Spleen (tissue), 7 donors: ENCODE data around the gene C12orf57.

Experiments
- CTCF ChIP-seq, 11 experiments: fragments of 200-600 bp in 7 of 11; fragments of 450-650 bp in 4 of 11; sonication (generic) in 4 of 11; IDR thresholded peaks in 8 of 11; conservative IDR thresholded peaks in 3 of 11; 1 replicate in 7 of 11; 2 replicates in 4 of 11; pipeline versions ENCODE4 v1.4.0 to v1.8.0; 2016 to 2021; ENCODE audit warnings: antibody characterized with exemption in 11 of 11, inconsistent platforms in 4 of 11, mild to moderate bottlenecking in 1 of 11
- POLR2A ChIP-seq, 3 donors: fragments of 450-650 bp; IDR thresholded peaks; one replicate each; pipeline ENCODE4 v1.5.1; 2017; ENCODE audit warnings: antibody characterized with exemption in 3 of 3, mild to moderate bottlenecking in 1 of 3
- POLR2AphosphoS5 ChIP-seq, 3 donors: sonication (generic); formaldehyde crosslinking; IDR thresholded peaks; one replicate each; pipeline ENCODE4 v1.5.1; 2017; ENCODE audit warnings: antibody characterized with exemption in 3 of 3
- donor health status: DM: no; HTN: no; CAD: no; lungs with moderate emphysema.
- donor health status: DM: no; HTN: no; CAD: no.
- donor health status: DM: no; HTN: no; CAD: no.

- TF ChIP-seq CTCF (IDR thresholded peaks at IDR 0.05 in 8 of 11, conservative IDR thresholded peaks at IDR 0.05 in 3 of 11) (no peak), POLR2A (IDR thresholded peaks at IDR 0.05) (peak in 1 of 3 donors; percentile 85), POLR2AphosphoS5 (IDR thresholded peaks at IDR 0.05) (peak; percentile 76 to 89 (median 82))
These were observed 15.4 kb downstream of the C12orf57 start for GRCh38 chr12:6959058-6959804.
